ENCODE data around the gene MPO. TPM values are rescaled to one million over a fixed set of nuclear protein-coding genes. Genes with fewer than 3 reads are reported as not detected.

The MPO gene
- total and polyA plus RNA-seq, 2 of the 8 experiments (the other 6 are each of a cell fraction or from before 2014, with no cell fraction given): 0.06 to 0.74 TPM

DNA sequence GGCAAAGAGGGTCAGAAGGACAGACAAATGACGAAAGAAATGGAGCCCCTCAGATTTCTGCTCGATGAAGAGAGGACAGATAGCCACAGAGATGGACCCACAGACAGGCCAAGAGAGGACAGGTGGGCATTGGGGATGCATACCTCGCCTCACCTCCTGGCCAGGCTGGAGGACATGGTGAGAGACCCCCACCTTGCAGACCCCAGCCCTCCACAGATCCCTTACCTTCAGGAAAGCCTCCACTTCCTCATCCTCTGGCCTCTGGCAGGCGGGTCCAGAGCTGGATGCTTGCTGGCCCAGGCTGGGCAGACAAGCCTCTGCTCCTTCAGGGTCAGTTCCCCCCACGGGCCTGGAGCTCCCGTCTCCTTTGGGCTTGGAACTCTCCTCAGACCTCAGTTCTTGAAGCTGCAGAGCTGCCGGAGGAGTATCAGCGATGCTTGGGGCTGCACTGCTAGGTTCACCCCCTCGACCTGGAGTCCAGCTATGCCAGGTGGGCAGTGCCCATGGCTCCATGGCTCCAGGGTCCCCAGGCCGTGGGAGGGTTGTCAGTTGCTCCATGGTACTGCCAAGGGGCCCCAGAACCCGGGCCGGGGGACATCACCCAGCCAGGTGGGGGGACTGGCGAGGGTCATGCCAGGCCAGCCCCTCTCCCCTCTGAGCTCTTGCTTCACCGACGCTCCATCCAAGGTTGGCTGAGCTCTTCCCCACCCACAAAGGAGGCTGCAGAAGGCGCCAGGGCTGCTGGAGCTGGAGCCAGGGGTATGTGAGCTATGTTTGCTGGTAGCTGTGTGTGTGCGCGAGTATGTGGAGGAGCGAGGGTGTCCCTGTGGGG, 46.8 kb upstream of the MPO start:
- peaks cover 0 to 39% (median 29%) of the 10 kb centered on the region in 4 experiments; a peak in 6 of 7 replicates for H3K4me1 ChIP-seq (replicated peaks in 1 of 4; ENCODE audit: control insufficient read depth in 3 of 4, insufficient read depth in 4 of 4, low read length in 3 of 4)
- no peak overlapping the region for H3K18ac ChIP-seq (ENCODE audit: extremely low read depth, low read length)
- no peaks in the 10 kb centered on the region for H3K36me3 ChIP-seq (ENCODE audit: control insufficient read depth in 2 of 4, insufficient read depth in 4 of 4, low read length in 3 of 4)
- H3K4me3 ChIP-seq (ENCODE audit: extremely low read depth in 1 of 4, insufficient read depth in 2 of 4, low read depth in 3 of 4, low read length in 4 of 4): no peak overlapping the region
- 0 out of 2 replicates have a peak overlapping the region, but pooled peaks have one; percentile 78 for H2BK5ac ChIP-seq (ENCODE audit: low read depth, low read length)
- H2BK20ac ChIP-seq (ENCODE audit: low read length): 0 out of 2 replicates have a peak overlapping the region, but pooled peaks have one; percentile 32
- H2BK12ac ChIP-seq (ENCODE audit: low read depth, low read length): peak overlapping the region; percentile 90; the same call in 1 of the 2 replicates
- no peak overlapping the region for H2BK120ac ChIP-seq (replicated peaks; ENCODE audit: low read depth, low read length)
- H3K4ac ChIP-seq (replicated peaks; ENCODE audit: insufficient read length, low read depth, low read length): no peak overlapping the region
- H2AFZ ChIP-seq (ENCODE audit: low read length): no peak overlapping the region
- H4K8ac ChIP-seq (ENCODE audit: extremely low read depth, insufficient read depth, low read length): peak overlapping the region; percentile 43; the same call in 1 of the 2 replicates
- H3K9ac ChIP-seq (replicated peaks in 1 of 4; ENCODE audit: extremely low read depth in 1 of 4, low read depth in 3 of 4, low read length in 3 of 4): no peak overlapping the region
- no peak overlapping the region for H3K56ac ChIP-seq (replicated peaks; ENCODE audit: insufficient read length, low read depth, low read length)
- H3K23ac ChIP-seq (ENCODE audit: insufficient read length): no peak overlapping the region
- no peak for DNase-seq (ENCODE audit: low read depth in 1 of 2, low spot score in 2 of 2)
- H4K91ac ChIP-seq (replicated peaks; ENCODE audit: insufficient read length, low read length): peak overlapping the region; percentile 67
- no peak overlapping the region for H4K5ac ChIP-seq (ENCODE audit: insufficient read length, low read depth, low read length)
- ChIA-PET CTCF (ENCODE audit: partially characterized antibody) (interaction anchor here (0.5 to 21.9 kb wide), 10 partner anchors 8 to 215 kb away, joined by 3 to 384 read pairs (median 6); partner anchors contain the start of gene RNF43), POLR2A (ENCODE audit: partially characterized antibody) (interaction anchor here (1.2 to 7.9 kb wide), 7 partner anchors 10 to 26 kb away, joined by 3 to 66 read pairs (median 6); partner anchors contain the start of gene SUPT4H1)
- H3K79me2 ChIP-seq (ENCODE audit: control insufficient read depth in 1 of 2, insufficient read depth in 2 of 2, low read length in 2 of 2): no peaks in the 10 kb centered on the region
- H2AK5ac ChIP-seq (ENCODE audit: low read depth, low read length): no peak overlapping the region
- FAIRE-seq: no peak
- peaks cover 0 to 20% (median 12%) of the 10 kb centered on the region in 4 experiments; a peak in 5 of 7 replicates for H3K27me3 ChIP-seq (replicated peaks in 1 of 4; ENCODE audit: control insufficient read depth in 3 of 4, extremely low read depth in 1 of 4, insufficient read depth in 3 of 4, low read length in 3 of 4)
- H4K20me1 ChIP-seq (replicated peaks in 1 of 2; ENCODE audit: control insufficient read depth in 1 of 2, insufficient read depth in 2 of 2, low read length in 2 of 2): peaks cover 0 to 2% of the 10 kb centered on the region in 2 experiments
- H3K23me2 ChIP-seq (ENCODE audit: low read depth, low read length): peaks cover 12% of the 10 kb centered on the region
- no peaks in the 10 kb centered on the region for H3K79me1 ChIP-seq (ENCODE audit: low read depth, low read length)
- no peak overlapping the region for H3K27ac ChIP-seq (ENCODE audit: low read depth, low read length)
- no peaks in the 10 kb centered on the region for H3K9me3 ChIP-seq (ENCODE audit: insufficient read depth in 2 of 2, low read depth in 1 of 2, low read length in 1 of 2)
- peak overlapping the region; percentile 81; the same call in 1 of the 2 replicates for H2BK15ac ChIP-seq (ENCODE audit: low read length)
- 85% methylated on average over 12 of the region's 19 CpGs; no CpG with 5 or more reads in 1 of the 2 experiments for WGBS, 2 experiments (ENCODE audit: extremely low coverage in 1 of 2, insufficient coverage in 1 of 2, insufficient read length in 1 of 2, insufficient replicate concordance in 2 of 2, low coverage in 1 of 2, low lambda C conversion rate in 2 of 2, missing lambda C conversion rate in 1 of 2)
- no peak overlapping the region for H3K14ac ChIP-seq (ENCODE audit: insufficient read length)
- no peak overlapping the region for H3K4me2 ChIP-seq (ENCODE audit: insufficient read depth in 1 of 2, low read depth in 2 of 2, low read length in 2 of 2)
- TF ChIP-seq ASH2L (IDR thresholded peaks at IDR 0.05; ENCODE audit: low read length) (no peak), SRF (IDR thresholded peaks at IDR 0.05; ENCODE audit: low read depth, low read length) (no peak), TAF1 (IDR thresholded peaks at IDR 0.05; ENCODE audit: low read depth, low read length) (no peak), TEAD4 (IDR thresholded peaks at IDR 0.05; ENCODE audit: low read depth, low read length) (no peak)
